ENCODE measurements around the gene GDPGP1.

Gene GDPGP1

DNA sequence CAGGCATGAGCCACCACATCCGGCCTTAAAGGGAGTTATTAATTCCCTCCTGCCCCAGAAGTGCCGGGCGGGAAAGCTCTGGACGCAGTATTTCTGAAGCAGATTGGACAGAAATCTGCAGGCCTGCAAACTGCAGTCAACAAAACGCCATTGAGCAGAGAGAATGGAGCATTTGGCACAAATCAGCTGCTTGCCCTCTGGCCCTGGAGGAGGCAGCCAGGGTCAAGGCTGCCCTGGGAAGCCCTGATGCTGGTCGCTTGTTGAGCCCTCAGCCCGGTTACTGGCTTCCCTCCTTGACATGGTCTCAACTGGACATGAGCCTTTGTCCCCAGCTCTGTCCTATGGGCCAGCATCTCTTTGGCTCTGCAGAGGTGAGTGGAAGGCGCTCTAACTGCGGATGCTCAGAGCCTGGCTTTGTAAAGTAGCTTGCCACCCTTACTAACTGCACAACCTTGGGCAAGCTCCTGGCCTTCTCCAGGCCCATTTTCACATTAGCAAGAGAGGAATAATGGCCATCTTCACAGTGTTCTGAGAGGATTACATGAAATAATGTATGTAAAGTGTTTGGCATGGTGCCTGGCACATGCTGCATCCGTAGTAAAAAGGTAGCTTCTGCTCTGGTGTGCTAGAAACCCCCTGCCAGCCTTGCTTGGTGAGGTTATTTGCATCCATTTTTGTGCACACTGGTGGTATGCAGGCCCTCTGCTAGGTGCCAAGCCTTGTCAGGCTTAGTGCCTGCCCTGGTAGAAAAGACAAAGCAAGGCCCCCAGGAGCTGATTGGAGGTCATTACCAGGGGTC is 28.8 kb upstream of the GDPGP1 start:
- DNase-seq = no peak

DNA sequence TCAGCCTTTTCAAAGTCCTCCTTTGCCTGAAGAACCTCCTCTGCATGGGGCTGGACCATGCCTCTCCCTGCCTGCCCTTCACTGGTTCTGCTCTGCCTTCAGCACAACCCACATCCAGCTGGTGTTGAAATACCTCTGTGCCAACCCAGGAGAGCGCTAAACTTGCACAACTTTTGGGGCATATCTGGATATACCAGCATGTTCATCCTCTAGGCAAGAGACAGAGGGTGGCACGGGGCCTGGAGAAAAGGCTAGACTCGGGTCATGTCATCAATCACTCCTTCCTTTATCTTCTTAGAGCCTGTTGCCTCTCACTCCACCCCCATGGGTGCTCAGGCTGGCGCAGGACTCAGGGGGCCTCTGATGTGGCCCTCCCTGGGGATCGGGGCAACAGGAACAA is 28.1 kb upstream of the GDPGP1 start:
- DNase-seq = no peak

- no peak for DNase-seq
These were observed 26.8 kb upstream of the GDPGP1 start for GRCh38 chr15:90207252-90207651.

- no peak for DNase-seq
These were observed 25.7 kb upstream of the GDPGP1 start for GRCh38 chr15:90208356-90208755.

DNA sequence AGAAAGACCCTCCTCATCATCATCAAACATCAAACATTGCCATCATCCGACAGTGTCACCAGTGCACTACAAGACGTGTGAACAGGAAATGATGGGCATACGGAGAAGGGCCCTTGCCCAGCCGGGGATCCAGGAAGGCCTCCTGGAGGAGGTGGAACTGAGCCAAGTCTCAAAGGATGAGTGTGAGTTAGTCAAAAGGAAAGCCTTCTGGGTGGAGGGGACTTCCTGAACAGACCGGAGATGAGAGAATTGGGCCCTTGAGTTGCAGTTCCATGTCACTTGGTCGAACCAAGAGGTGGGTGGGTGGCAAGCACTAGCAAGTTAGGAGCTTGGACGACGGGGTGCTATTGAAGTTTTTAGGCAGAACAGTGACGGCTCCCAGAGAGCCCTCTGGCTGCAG is 24.4 kb upstream of the GDPGP1 start:
- DNase-seq = no peak

- no peak for DNase-seq
These were observed 23.4 kb upstream of the GDPGP1 start for GRCh38 chr15:90210593-90210992.

DNA sequence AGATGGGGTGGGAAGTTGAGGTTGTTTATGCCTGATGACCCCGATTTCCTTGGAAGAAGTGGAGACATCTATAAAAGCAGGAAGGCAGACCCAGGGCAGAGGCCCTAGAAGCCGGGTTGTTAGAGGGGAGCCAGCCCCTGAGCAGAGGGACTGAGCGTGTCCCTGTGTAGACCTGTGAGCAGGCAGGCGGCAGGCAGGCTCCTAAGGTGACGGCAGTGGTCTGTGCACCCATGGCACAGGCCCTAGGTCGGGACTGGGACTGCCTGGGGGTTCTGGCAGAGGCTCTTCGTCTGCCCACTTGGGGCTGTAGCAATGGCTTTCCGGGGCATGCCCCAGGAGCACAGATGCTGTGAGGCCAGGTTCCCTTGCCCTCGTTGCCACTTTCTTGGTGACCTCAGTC is 23.0 kb upstream of the GDPGP1 start:
- no peak for DNase-seq

GRCh38 chr15:90211440-90212143 is 22.4 kb upstream of the GDPGP1 start:
- DNase-seq = no peak

GRCh38 chr15:90212221-90213098 is 21.5 kb upstream of the GDPGP1 start:
- DNase-seq = no peak

DNA sequence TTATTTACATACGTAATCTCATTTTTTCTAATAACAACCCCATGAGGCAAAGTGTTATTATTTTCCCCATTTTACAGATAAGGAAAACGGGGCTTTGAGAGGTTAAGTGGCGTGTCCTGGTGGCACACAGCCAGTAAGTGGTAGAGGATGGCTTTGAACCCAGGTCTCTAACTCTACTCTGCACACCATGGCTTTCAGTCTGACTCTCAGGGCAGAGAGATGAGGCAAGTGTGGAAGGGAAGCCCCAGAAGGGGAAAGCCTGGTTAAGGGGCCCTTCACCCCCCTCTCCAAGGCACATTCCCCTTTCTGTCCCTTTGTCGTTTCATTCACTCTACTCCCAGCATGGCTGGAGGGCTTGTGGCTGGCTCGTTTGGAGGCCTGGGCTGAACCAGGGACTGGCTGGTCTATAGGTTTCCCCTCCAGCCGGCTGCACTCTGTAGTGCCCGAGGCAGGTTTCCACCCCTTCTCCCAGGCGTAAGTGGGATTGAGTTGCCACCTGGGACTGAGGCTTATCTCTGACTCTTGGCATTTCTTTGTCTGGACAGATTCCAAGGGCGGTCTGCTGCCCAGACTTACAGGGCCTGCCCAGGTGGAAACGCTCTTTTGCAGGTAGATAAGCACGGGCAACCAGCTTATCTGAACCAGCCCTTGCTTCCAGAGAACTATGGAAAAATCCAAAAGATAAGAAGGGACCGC is 20.7 kb upstream of the GDPGP1 start:
- no peak for DNase-seq

DNA sequence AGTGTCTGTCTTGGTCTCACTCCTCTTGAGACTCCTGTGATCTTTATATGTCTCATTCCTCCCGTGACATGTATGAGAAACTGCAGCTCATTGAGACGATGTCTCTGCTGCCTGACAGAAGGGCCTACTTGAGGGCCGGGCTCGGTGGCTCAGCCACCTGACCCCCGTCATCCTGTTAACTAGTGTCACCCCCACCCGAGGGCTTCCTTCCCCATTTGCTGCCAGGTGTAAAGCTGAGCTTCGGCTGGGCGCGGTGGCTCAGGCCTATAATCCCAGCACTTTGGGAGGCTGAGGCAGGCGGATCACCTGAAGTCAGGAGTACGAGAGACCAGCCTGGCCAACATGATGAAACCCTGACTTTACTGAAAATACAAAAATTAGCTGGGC is 20.2 kb upstream of the GDPGP1 start:
- DNase-seq = no peak

GRCh38 chr15:90214553-90215196 is 19.3 kb upstream of the GDPGP1 start:
- DNase-seq = no peak

DNA sequence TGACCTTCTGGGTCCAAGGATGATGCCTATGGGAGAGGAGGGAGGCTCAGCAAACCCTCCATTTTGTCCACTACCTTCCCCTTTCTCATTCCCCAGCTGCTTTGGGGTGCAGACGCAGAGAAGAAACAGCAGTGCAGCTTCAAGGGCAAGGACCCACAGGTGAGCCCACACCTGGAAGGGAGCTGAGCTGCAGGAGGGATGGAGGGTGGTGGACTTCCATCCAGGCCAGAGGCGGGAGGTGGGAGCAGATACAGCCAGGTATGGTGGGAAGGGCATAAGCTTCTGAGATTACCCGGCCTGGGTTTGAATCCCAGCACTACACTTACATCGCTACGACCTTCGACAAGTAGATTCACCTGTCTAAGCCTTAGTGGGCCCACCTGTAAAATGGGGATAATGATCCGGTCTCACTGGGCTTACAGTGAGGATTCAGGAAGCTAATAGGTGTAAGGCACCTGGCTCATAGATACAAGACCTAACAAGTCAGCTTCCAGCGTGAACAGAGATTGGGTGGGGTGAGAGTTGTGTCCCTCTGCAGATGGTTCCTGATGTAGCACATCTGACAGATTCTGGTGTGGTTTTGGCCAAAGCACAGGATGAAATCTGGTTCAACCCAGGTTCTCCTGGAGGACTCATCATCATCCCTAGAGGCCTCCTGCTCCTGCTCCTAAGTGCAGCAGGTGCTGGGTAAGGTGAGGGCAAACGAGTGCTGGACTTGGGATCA is 16.2 kb upstream of the GDPGP1 start:
- DNase-seq = no peak

DNA sequence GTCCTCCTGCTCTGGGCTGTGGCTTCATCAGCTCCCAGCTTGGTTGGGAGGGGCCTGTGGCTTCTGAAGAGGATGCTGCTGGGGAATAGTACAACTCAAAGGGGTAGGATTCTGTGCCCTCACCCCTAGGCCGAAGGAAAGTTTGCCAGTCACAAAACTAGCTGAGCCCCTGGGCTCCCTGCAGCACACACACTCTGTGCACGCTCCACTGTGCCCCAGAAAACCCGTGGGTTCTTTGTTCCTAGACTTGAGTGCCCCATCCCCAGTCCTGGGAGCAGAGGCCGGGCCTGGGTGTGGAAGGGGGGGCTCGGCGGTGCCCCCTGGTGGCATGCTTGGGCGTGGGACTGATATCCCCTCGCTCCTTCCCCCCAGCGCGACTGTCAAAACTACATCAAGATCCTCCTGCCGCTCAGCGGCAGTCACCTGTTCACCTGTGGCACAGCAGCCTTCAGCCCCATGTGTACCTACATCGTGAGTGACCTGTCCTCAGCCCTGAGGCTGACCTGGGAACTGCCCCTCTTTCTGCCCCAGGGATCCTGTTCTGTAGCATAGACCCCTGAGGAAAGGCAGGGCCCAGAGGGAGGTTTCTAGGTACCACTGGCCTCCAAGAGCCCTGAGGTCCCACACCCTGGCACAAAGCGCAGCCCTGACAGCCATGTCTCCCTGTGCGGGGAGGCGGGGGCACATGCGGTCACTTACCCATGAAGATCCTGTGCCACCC is 14.4 kb upstream of the GDPGP1 start:
- no peak for DNase-seq

- DNase-seq = peak; percentile 23
These were observed 12.6 kb upstream of the GDPGP1 start for GRCh38 chr15:90221246-90221900.

- no peak for DNase-seq
These were observed 11.5 kb upstream of the GDPGP1 start for GRCh38 chr15:90222547-90222946.

- DNase-seq = no peak
These were observed 10.4 kb upstream of the GDPGP1 start for GRCh38 chr15:90223441-90224165.

- DNase-seq = no peak
These were observed 9.0 kb upstream of the GDPGP1 start for GRCh38 chr15:90225047-90225446.

DNA sequence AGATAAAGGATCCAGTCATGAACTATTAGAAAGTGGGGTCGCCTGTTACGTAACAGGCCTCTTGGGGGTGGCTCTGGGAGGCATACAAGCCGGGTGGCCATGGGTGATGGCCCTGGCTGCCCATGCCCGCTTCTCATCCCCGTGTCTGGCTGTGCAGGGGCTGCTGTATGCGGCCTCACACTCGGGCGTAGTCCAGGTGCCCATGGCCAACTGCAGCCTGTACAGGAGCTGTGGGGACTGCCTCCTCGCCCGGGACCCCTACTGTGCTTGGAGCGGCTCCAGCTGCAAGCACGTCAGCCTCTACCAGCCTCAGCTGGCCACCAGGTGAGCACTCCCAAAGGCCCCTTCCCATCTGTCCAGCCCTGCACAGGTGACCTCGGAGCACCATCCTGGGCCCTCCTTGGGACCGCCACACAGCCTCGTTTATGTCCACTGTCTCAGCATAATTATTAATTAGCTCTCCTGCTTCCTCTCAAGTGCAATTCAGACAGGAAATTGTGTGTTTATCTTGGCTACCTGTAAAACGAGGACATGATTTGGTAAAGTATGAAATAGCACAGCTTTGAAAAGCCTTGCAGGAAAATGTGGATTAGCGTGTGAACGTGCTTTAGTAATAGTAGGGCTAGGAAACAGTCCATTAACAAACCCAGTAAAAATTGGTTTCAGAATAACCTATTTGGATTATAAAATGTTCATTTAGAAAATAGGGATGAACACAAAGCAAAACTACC is 8.3 kb upstream of the GDPGP1 start:
- no peak for DNase-seq
